H1 (cell line): ENCODE measurements around the gene MSH5. TPM values are rescaled to one million over a fixed set of nuclear protein-coding genes. Genes with fewer than 3 reads are reported as not detected.
A peak's percentile ranks its signal among the peaks of the same experiment; 100 is the strongest.

Experiments
- CTCF ChIA-PET: fragments of 300-600 bp; sonication (Branson Sonifier 250); formaldehyde crosslinking; loops from one replicate; lab custom pipeline; 2021; ENCODE audit not compliant: partially characterized antibody; lab: Charles Lee
- POLR2A ChIA-PET: fragments of 300-600 bp; sonication (Branson Sonifier 250); formaldehyde crosslinking; loops from one replicate; lab custom pipeline; 2021; ENCODE audit warnings: inconsistent platforms; ENCODE audit not compliant: partially characterized antibody; lab: Charles Lee
- DNase-seq, 2 experiments: peaks; one replicate each; pipeline versions ENCODE4 v3.0.0 to v3.0.0-alpha.2; 2010 to 2022; ENCODE audit warnings: low spot score in 2 of 2, low read depth in 1 of 2, mixed read lengths in 1 of 2
- FAIRE-seq: peaks from 2 replicates; lab custom pipeline; 2011; peaks lifted over from hg19 to GRCh38; lab: Jason Lieb, UNC
- H2AFZ ChIP-seq: 2 replicates; pipeline ENCODE4 v1.8.1; 2012; ENCODE audit warnings: low read length, inconsistent platforms
- H2AK5ac ChIP-seq: 2 replicates; pipeline ENCODE4 v1.6.1; 2013; ENCODE audit warnings: low read depth, low read length
- H2BK120ac ChIP-seq: replicated peaks from 2 replicates; pipeline ENCODE3; 2013; ENCODE audit warnings: low read depth, low read length, inconsistent platforms
- H2BK12ac ChIP-seq: 2 replicates; pipeline ENCODE4 v1.6.1; 2013; ENCODE audit warnings: low read depth, low read length
- H2BK15ac ChIP-seq: 2 replicates; pipeline ENCODE4 v1.6.1; 2013; ENCODE audit warnings: low read length
- H2BK20ac ChIP-seq: 2 replicates; pipeline ENCODE4 v1.6.1; 2013; ENCODE audit warnings: low read length
- H2BK5ac ChIP-seq: 2 replicates; pipeline ENCODE4 v1.6.1; 2013; ENCODE audit warnings: low read depth, low read length
- H3K14ac ChIP-seq: 2 replicates; pipeline ENCODE4 v1.6.1; 2013; ENCODE audit warnings: inconsistent platforms; ENCODE audit not compliant: insufficient read length
- H3K18ac ChIP-seq: 2 replicates; pipeline ENCODE4 v1.6.1; 2013; ENCODE audit warnings: low read length; ENCODE audit errors: extremely low read depth
- H3K23ac ChIP-seq: 2 replicates; pipeline ENCODE4 v1.6.1; 2013; ENCODE audit warnings: inconsistent platforms; ENCODE audit not compliant: insufficient read length
- H3K23me2 ChIP-seq: 2 replicates; pipeline ENCODE4 v1.6.1; 2013; ENCODE audit warnings: low read depth, low read length
- H3K27ac ChIP-seq: 2 replicates; pipeline ENCODE4 v1.6.1; 2011; ENCODE audit warnings: low read depth, low read length, inconsistent platforms
- H3K27me3 ChIP-seq, 4 experiments: replicated peaks in 1 of 4; 1 replicate in 1 of 4; 2 replicates in 3 of 4; pipeline versions ENCODE4 v1.6.1 to v1.8.1; 2011 to 2013; ENCODE audit warnings: low read length in 3 of 4, mild to moderate bottlenecking in 3 of 4, inconsistent platforms in 2 of 4, mixed read lengths in 2 of 4, moderate library complexity in 1 of 4; ENCODE audit not compliant: control insufficient read depth in 3 of 4, insufficient read depth in 3 of 4; ENCODE audit errors: extremely low read depth in 1 of 4
- H3K36me3 ChIP-seq, 4 experiments: 2 replicates each; pipeline versions ENCODE4 v1.6.1 to v1.8.1; 2011 to 2013; ENCODE audit warnings: mild to moderate bottlenecking in 4 of 4, low read length in 3 of 4, moderate library complexity in 2 of 4, control low read depth in 1 of 4, inconsistent platforms in 1 of 4; ENCODE audit not compliant: insufficient read depth in 4 of 4, control insufficient read depth in 2 of 4
- H3K4ac ChIP-seq: replicated peaks from 2 replicates; pipeline ENCODE3; 2013; ENCODE audit warnings: low read length, low read depth, mixed read lengths, inconsistent platforms; ENCODE audit not compliant: insufficient read length
- H3K4me1 ChIP-seq, 4 experiments: replicated peaks in 1 of 4; 1 replicate in 1 of 4; 2 replicates in 3 of 4; pipeline versions ENCODE4 v1.6.1 to v1.8.1; 2011 to 2013; ENCODE audit warnings: low read length in 3 of 4, inconsistent platforms in 2 of 4, mixed read lengths in 1 of 4; ENCODE audit not compliant: insufficient read depth in 4 of 4, control insufficient read depth in 3 of 4
- H3K4me2 ChIP-seq, 2 experiments: 2 replicates each; pipeline versions ENCODE4 v1.6.1 to v1.8.1; 2011 to 2013; ENCODE audit warnings: low read depth in 2 of 2, low read length in 2 of 2, control low read depth in 1 of 2, inconsistent platforms in 1 of 2, mild to moderate bottlenecking in 1 of 2; ENCODE audit not compliant: insufficient read depth in 1 of 2
- H3K4me3 ChIP-seq, 4 experiments: fragments of 200-600, 300-600 bp in 1 of 4; sonication (generic), shearing (Covaris generic), sonication (Bioruptor Twin) in 1 of 4; 2 replicates each; pipeline versions ENCODE4 v1.5.1 to v1.8.1; 2011 to 2016; ENCODE audit warnings: low read length in 4 of 4, low read depth in 3 of 4, control low read depth in 2 of 4, inconsistent platforms in 2 of 4, mild to moderate bottlenecking in 2 of 4, mixed read lengths in 1 of 4, moderate library complexity in 1 of 4; ENCODE audit not compliant: insufficient read depth in 2 of 4; ENCODE audit errors: extremely low read depth in 1 of 4
- H3K56ac ChIP-seq: replicated peaks from 2 replicates; pipeline ENCODE3; 2013; ENCODE audit warnings: low read depth, mild to moderate bottlenecking, mixed read lengths, low read length, inconsistent platforms; ENCODE audit not compliant: insufficient read length
- H3K79me1 ChIP-seq: 2 replicates; pipeline ENCODE4 v1.6.1; 2013; ENCODE audit warnings: low read depth, low read length, control low read depth
- H3K79me2 ChIP-seq, 2 experiments: 2 replicates each; pipeline versions ENCODE4 v1.6.1 to v1.8.1; 2012 to 2013; ENCODE audit warnings: low read length in 2 of 2, mild to moderate bottlenecking in 2 of 2, inconsistent platforms in 1 of 2; ENCODE audit not compliant: insufficient read depth in 2 of 2, control insufficient read depth in 1 of 2
- H3K9ac ChIP-seq, 4 experiments: replicated peaks in 1 of 4; 1 replicate in 1 of 4; 2 replicates in 3 of 4; pipeline versions ENCODE4 v1.6.1 to v1.8.1; 2011 to 2013; ENCODE audit warnings: low read depth in 3 of 4, low read length in 3 of 4, control low read depth in 2 of 4, mild to moderate bottlenecking in 2 of 4, moderate library complexity in 2 of 4, inconsistent platforms in 1 of 4; ENCODE audit errors: extremely low read depth in 1 of 4
- H3K9me3 ChIP-seq, 2 experiments: 2 replicates each; pipeline versions ENCODE4 v1.6.1 to v1.8.1; 2012 to 2013; ENCODE audit warnings: mild to moderate bottlenecking in 2 of 2, moderate library complexity in 2 of 2, control low read depth in 1 of 2, inconsistent platforms in 1 of 2, low read depth in 1 of 2, low read length in 1 of 2, mixed read lengths in 1 of 2; ENCODE audit not compliant: insufficient read depth in 2 of 2
- H4K20me1 ChIP-seq, 2 experiments: replicated peaks in 1 of 2; 2 replicates each; pipeline versions ENCODE3 to v1.8.1; 2011 to 2013; ENCODE audit warnings: inconsistent platforms in 2 of 2, low read length in 2 of 2, mild to moderate bottlenecking in 1 of 2; ENCODE audit not compliant: insufficient read depth in 2 of 2, control insufficient read depth in 1 of 2
- H4K5ac ChIP-seq: 2 replicates; pipeline ENCODE4 v1.6.1; 2013; ENCODE audit warnings: low read length, low read depth, mixed read lengths, inconsistent platforms; ENCODE audit not compliant: insufficient read length
- H4K8ac ChIP-seq: 2 replicates; pipeline ENCODE4 v1.8.0; 2013; ENCODE audit warnings: mild to moderate bottlenecking, moderate library complexity, low read length, inconsistent platforms; ENCODE audit not compliant: insufficient read depth; ENCODE audit errors: extremely low read depth
- H4K91ac ChIP-seq: replicated peaks from 2 replicates; pipeline ENCODE3; 2013; ENCODE audit warnings: low read length, mixed read lengths, inconsistent platforms; ENCODE audit not compliant: insufficient read length
- BRCA1 ChIP-seq: IDR thresholded peaks from 2 replicates; pipeline ENCODE4 v1.6.1; 2012; ENCODE audit warnings: low read depth, low read length, improper control_type of control experiment
- CREB1 ChIP-seq: IDR thresholded peaks from 2 replicates; pipeline ENCODE4 v1.6.1; 2012; ENCODE audit warnings: inconsistent platforms
- CTBP2 ChIP-seq: IDR thresholded peaks from 2 replicates; pipeline ENCODE4 v1.7.0; 2011; ENCODE audit warnings: borderline replicate concordance, mild to moderate bottlenecking, moderate library complexity, mixed read lengths, low read length; ENCODE audit not compliant: insufficient read depth, insufficient read length
- GABPA ChIP-seq: IDR thresholded peaks from 2 replicates; pipeline ENCODE4 v1.6.1; 2011; ENCODE audit warnings: mild to moderate bottlenecking, low read length, moderate library complexity, borderline replicate concordance; ENCODE audit not compliant: insufficient read depth
- KDM4A ChIP-seq: IDR thresholded peaks from one replicate; pipeline ENCODE4 v1.7.1; 2012; ENCODE audit warnings: low read depth, mild to moderate bottlenecking, moderate library complexity, low read length, inconsistent platforms; ENCODE audit not compliant: severe bottlenecking
- MAX ChIP-seq: IDR thresholded peaks from 2 replicates; pipeline ENCODE4 v1.6.1; 2012; ENCODE audit warnings: inconsistent platforms
- NRF1 ChIP-seq: IDR thresholded peaks from 2 replicates; pipeline ENCODE4 v1.6.1; 2011; ENCODE audit warnings: mild to moderate bottlenecking, low read depth, low read length, improper control_type of control experiment
- RAD21 ChIP-seq, 2 experiments: IDR thresholded peaks in 1 of 2; conservative IDR thresholded peaks in 1 of 2; 2 replicates each; pipeline ENCODE4 v1.6.1; 2011; ENCODE audit warnings: low read depth in 2 of 2, low read length in 2 of 2, improper control_type of control experiment in 1 of 2, inconsistent platforms in 1 of 2, mild to moderate bottlenecking in 1 of 2, moderate library complexity in 1 of 2
- RNF2 ChIP-seq: fragments of 200-900, 300-1000 bp; sonication (generic); IDR thresholded peaks from 2 replicates; pipeline ENCODE4 v1.7.1; 2016; ENCODE audit warnings: borderline replicate concordance, low read depth, mild to moderate bottlenecking, antibody characterized with exemption, low read length; ENCODE audit not compliant: poor library complexity, severe bottlenecking; ENCODE audit errors: missing control alignments
- TAF1 ChIP-seq: IDR thresholded peaks from 2 replicates; pipeline ENCODE4 v1.6.1; 2011; ENCODE audit warnings: mild to moderate bottlenecking, low read depth, low read length
- WGBS, 2 experiments: shearing (Covaris generic) in 1 of 2; methylation state at CpG; one replicate each; pipeline versions ENCODE4 v1.1.6 to v1.1.7; 2013 to 2015; ENCODE audit warnings: low lambda C conversion rate in 2 of 2, mixed read lengths in 2 of 2, inconsistent platforms in 1 of 2, low coverage in 1 of 2, missing lambda C conversion rate in 1 of 2; ENCODE audit not compliant: insufficient replicate concordance in 2 of 2, insufficient coverage in 1 of 2, insufficient read length in 1 of 2; ENCODE audit errors: extremely low coverage in 1 of 2, missing lambda C conversion rate in 1 of 2; 5-methylcytosine and 5-hydroxymethylcytosine counted together
- polyA plus RNA-seq, 7 experiments: library from polyadenylated mRNA; depleted of rRNA in 3 of 7; stranded (reverse) in 5 of 7; unstranded in 2 of 7; fragments of >200 nt in 5 of 7; fragments of 200-250 nt in 2 of 7; gene quantifications; 1 replicate in 5 of 7; 2 replicates in 1 of 7; 4 replicates in 1 of 7; pipeline versions ENCODE4 v1.2.1 to v1.2.3, GENCODE V29; 2011 to 2013; ENCODE audit warnings: missing spikeins in 2 of 7, mixed read lengths in 2 of 7
- total RNA-seq: library from RNA; stranded (reverse); fragmentation: NEBNext Ultra II Directional; extraction: Animal tissue kit (Norgen Biotek cat#: 25700); gene quantifications from 2 replicates; pipeline ENCODE4 v1.2.1, GENCODE V29; 2021

Gene MSH5
- total and polyA plus RNA-seq, 2 of the 8 experiments (the other 6 are each of a cell fraction or from before 2014, with no cell fraction given): 25.3 to 26.5 TPM

DNA sequence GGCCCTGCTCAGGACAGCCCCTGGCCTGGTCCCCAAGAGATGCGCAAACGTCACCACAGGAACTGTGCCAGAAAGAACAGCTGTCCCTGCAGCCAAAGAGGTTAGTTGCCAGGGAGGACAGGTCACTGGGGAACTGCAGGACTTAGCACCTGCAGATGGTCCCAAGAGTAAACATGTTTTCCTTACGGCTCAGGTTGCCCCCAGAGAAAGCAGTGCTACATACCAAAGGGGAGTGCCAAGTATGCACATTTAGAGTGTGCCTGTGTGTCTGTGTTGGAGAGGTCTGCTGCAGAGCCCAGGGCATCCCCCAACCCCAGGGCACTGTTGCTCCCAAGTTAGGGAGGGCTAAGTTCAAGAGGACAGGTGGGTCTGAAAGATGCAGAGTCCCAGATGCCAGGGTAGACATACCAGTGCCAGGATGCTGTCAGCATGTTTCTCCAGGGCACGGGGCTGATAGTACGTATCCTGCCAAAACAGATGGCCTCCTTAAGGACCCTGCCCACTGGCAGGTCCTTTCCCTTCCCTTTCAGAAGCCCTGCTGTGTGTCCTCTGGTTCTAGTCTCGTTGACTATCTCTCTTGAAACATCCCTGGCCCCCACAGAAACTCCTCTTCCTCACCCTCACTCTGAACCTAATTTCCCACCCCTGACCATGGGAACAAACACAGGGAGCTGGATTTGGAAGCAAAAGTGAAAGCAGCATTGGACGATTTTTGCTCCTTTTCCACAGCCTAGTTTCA is 38.0 kb upstream of the MSH5 start:
- no peaks in the 10 kb centered on the region for H3K27me3 ChIP-seq
- peak overlapping the region; percentile 22 for H3K56ac ChIP-seq
- no peaks in the 10 kb centered on the region for H4K20me1 ChIP-seq
- H3K23ac ChIP-seq: no peak overlapping the region
- H2AK5ac ChIP-seq: 0 out of 2 replicates have a peak overlapping the region, but pooled peaks have one; percentile 46
- H3K23me2 ChIP-seq: peaks cover 8% of the 10 kb centered on the region; the same call in 1 of the 2 replicates
- POLR2A ChIA-PET: interaction anchor here (0.7 to 3.2 kb wide), 9 partner anchors 10 to 137 kb away, joined by 3 to 36 read pairs (median 3); partner anchors contain the start of genes DDAH2, GPANK1, LSM2 and LY6G5C
- no peak overlapping the region for H3K4ac ChIP-seq
- peaks cover 0 to 7% of the 10 kb centered on the region in 2 experiments; a peak in 2 of 4 replicates for H3K79me2 ChIP-seq
- no peak overlapping the region for H2BK12ac ChIP-seq
- FAIRE-seq (no peak), DNase-seq (no peak)
- 0 out of 2 replicates have a peak overlapping the region, but pooled peaks have one; percentile 31 for H2BK5ac ChIP-seq
- no peak overlapping the region for H4K91ac ChIP-seq
- no peak overlapping the region for H3K27ac ChIP-seq
- H3K4me1 ChIP-seq: peaks cover 2 to 5% (median 3%) of the 10 kb centered on the region in 4 experiments; a peak in 4 of 7 replicates
- no peak overlapping the region for H4K8ac ChIP-seq
- H2BK120ac ChIP-seq: no peak overlapping the region
- H3K4me2 ChIP-seq: peak overlapping the region; percentile 68 to 82
- WGBS, 2 experiments: 75% methylated on average over 7 of the region's 7 CpGs; no CpG with 5 or more reads in 1 of the 2 experiments
- H2BK20ac ChIP-seq: no peak overlapping the region
- H4K5ac ChIP-seq: no peak overlapping the region
- peak overlapping the region; percentile 19; the same call in 1 of the 2 replicates for H2BK15ac ChIP-seq
- peaks cover 0 to 5% (median under 1%) of the 10 kb centered on the region in 4 experiments; a peak in 3 of 8 replicates for H3K36me3 ChIP-seq
- H2AFZ ChIP-seq: no peak overlapping the region
- CTCF ChIA-PET: interaction anchor here (1.3 to 1.8 kb wide), 2 partner anchors 12 to 28 kb away, joined by 5 read pairs; no protein-coding TSS in a partner anchor
- peak overlapping the region; percentile 69 to 94 (median 90) for H3K4me3 ChIP-seq
- H3K79me1 ChIP-seq: peaks cover 6% of the 10 kb centered on the region
- peak overlapping the region in 3 of 4 experiments; percentile 65 to 85 (median 80); a peak in 6 of 7 replicates for H3K9ac ChIP-seq
- no peak overlapping the region for H3K18ac ChIP-seq
- no peaks in the 10 kb centered on the region for H3K9me3 ChIP-seq
- no peak overlapping the region for H3K14ac ChIP-seq
- TF ChIP-seq TAF1 (no peak), CREB1 (no peak), BRCA1 (no peak), GABPA (no peak), CTBP2 (no peak), RAD21 (IDR thresholded peaks at IDR 0.05 in 1 of 2, conservative IDR thresholded peaks at IDR 0.05 in 1 of 2; ENCODE audit: low read depth in 2 of 2, low read length in 2 of 2) (no peak), MAX (no peak), KDM4A (no peak), RNF2 (no peak), NRF1 (no peak)
